Adrenal gland (tissue), 12 donors: Measurements from ENCODE around the gene COL6A3. TPM values are rescaled to one million over a fixed set of nuclear protein-coding genes. Genes with fewer than 3 reads are reported as not detected.

Experiments used
- DNase-seq, 7 donors: peaks; one replicate each; pipeline ENCODE4 v3.0.0-alpha.2; 2019 to 2020
- H3K27ac ChIP-seq, 5 donors: fragments of 200-600 bp; sonication (generic) in 4 of 5; 1 replicate in 3 of 5; 2 replicates in 2 of 5; pipeline versions ENCODE4 v1.5.1 to v1.8.0; 2016 to 2020; ENCODE audit warnings: mild to moderate bottlenecking in 1 of 5
- H3K27me3 ChIP-seq: fragments of 200-600 bp; 2 replicates; pipeline ENCODE4 v1.8.0; 2021
- H3K36me3 ChIP-seq, 2 donors: fragments of 200-600 bp; replicated peaks in 1 of 2; 1 replicate in 1 of 2; 2 replicates in 1 of 2; pipeline versions ENCODE4 v1.5.1 to v1.8.0; 2018 to 2022
- H3K4me1 ChIP-seq, 2 donors: fragments of 200-600 bp; replicated peaks in 1 of 2; 1 replicate in 1 of 2; 2 replicates in 1 of 2; pipeline versions ENCODE4 v1.5.1 to v1.8.0; 2018 to 2021
- H3K4me3 ChIP-seq, 4 donors: fragments of 200-600 bp; sonication (generic) in 3 of 4; one replicate each; pipeline ENCODE4 v1.5.1; 2016 to 2018
- H3K9me3 ChIP-seq, 3 donors: fragments of 200-600 bp; sonication (generic) in 1 of 3; replicated peaks in 1 of 3; 1 replicate in 2 of 3; 2 replicates in 1 of 3; pipeline versions ENCODE4 v1.5.1 to v1.8.0; 2016 to 2021
- POLR2A ChIP-seq, 2 donors: fragments of 450-650 bp; IDR thresholded peaks; one replicate each; pipeline ENCODE4 v1.6.1; 2017; ENCODE audit warnings: antibody characterized with exemption in 2 of 2, mild to moderate bottlenecking in 2 of 2, moderate library complexity in 1 of 2
- WGBS, 4 donors: extraction: QIAGEN DNeasy Blood & Tissue Kit in 2 of 4; methylation state at CpG; one replicate each; pipeline versions ENCODE4 v1.1.5 to v1.1.7; 2013 to 2017; 5-methylcytosine and 5-hydroxymethylcytosine counted together
- intact Hi-C, 2 donors: fragments of 100-400 bp; cut with DNase I; formaldehyde crosslinking; loops; one replicate each; pipeline versions ENCODE4 v1.14.1 to v1.15.0; 2022 to 2023
- polyA plus RNA-seq, 3 donors: library from polyadenylated mRNA; stranded (reverse); fragments of 200-250 nt in 2 of 3; fragments of 350-450 nt in 1 of 3; fragmentation: Illumina TruSeq in 1 of 3; extraction: RNeasy Lipid Tissue Mini Kit (QIAGEN cat#74804) in 1 of 3; gene quantifications; one replicate each; pipeline ENCODE4 v1.2.3, GENCODE V29; 2013 to 2014
- total RNA-seq, 9 donors: library from RNA; depleted of rRNA in 4 of 9; stranded (reverse); fragments of >200 nt in 4 of 9; fragments of 120-200 nt in 1 of 9; fragmentation: NEBNext Ultra II Directional in 1 of 9; extraction: Animal tissue kit (Norgen Biotek cat#: 25700) in 1 of 9; gene quantifications; one replicate each; pipeline versions ENCODE4 v1.1.0 to v1.2.4, GENCODE V29; 2013 to 2023
- TF ChIP-seq, protein P1 (sequence below), 6 experiments: fragments of 450-650 bp in 4 of 6; fragments of 200-600 bp in 2 of 6; sonication (generic) in 1 of 6; IDR thresholded peaks; 1 replicate in 5 of 6; 2 replicates in 1 of 6; pipeline versions ENCODE4 v1.5.1 to v1.8.0; 2016 to 2021; ENCODE audit warnings: antibody characterized with exemption in 6 of 6, mild to moderate bottlenecking in 2 of 6, moderate library complexity in 1 of 6
- donor health status: healthy with polysubstance abuse.
- donor health status: Bipolar disorder and iron deficiency.
- donor health status: DM: yes; HTN: yes; CAD: no.
- donor health status: DM: no; HTN: no; CAD: no.
- donor health status: DM: no; HTN: no; CAD: no.
- donor health status: DM: yes; HTN: yes; CAD: no.

COL6A3 gene
- total and polyA plus RNA-seq, 12 donors: 15.5 to 69.4 (median 33.1) TPM

DNA sequence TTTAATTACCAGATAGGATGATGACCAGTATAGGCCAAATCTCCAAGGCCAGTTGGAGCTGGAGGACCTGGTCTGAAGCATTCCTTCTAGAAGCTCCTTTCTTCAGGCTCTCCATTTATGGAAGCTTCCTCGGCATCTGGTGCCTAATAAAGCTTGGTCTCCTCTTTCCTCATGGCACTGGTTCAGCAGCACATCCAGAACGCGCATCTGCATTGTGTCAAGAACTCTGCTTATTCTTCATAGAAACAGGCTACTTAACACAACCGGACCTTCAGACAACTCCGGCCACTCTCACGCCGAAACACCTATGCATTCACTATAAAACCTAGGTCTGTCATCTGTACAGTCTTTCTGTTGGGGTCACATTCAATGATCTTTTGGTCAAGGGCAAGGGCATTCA, 99.8 kb downstream of the COL6A3 start:
- WGBS, 4 donors: 97 to 99% (median 97%) methylated on average over 7 of the region's 7 CpGs
- Histone ChIP-seq H3K4me3 (no peak overlapping the region), H3K27ac (peak overlapping the region in 3 of 5 donors; percentile 30 to 81 (median 77)), H3K27me3 (no peaks in the 10 kb centered on the region), H3K36me3 (no peaks in the 10 kb centered on the region), H3K4me1 (peaks cover 12 to 15% of the 10 kb centered on the region in 2 donors), H3K9me3 (no peaks in the 10 kb centered on the region)
- DNase-seq: no peak
- TF ChIP-seq, protein P1, sequence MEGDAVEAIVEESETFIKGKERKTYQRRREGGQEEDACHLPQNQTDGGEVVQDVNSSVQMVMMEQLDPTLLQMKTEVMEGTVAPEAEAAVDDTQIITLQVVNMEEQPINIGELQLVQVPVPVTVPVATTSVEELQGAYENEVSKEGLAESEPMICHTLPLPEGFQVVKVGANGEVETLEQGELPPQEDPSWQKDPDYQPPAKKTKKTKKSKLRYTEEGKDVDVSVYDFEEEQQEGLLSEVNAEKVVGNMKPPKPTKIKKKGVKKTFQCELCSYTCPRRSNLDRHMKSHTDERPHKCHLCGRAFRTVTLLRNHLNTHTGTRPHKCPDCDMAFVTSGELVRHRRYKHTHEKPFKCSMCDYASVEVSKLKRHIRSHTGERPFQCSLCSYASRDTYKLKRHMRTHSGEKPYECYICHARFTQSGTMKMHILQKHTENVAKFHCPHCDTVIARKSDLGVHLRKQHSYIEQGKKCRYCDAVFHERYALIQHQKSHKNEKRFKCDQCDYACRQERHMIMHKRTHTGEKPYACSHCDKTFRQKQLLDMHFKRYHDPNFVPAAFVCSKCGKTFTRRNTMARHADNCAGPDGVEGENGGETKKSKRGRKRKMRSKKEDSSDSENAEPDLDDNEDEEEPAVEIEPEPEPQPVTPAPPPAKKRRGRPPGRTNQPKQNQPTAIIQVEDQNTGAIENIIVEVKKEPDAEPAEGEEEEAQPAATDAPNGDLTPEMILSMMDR (IDR thresholded peaks at IDR 0.05): no peak
- no peak for TF ChIP-seq POLR2A (IDR thresholded peaks at IDR 0.05)
- intact Hi-C loops: loop anchor here (10.0 kb wide), 3 partner anchors 109 to 139 kb away; no protein-coding TSS in a partner anchor

DNA sequence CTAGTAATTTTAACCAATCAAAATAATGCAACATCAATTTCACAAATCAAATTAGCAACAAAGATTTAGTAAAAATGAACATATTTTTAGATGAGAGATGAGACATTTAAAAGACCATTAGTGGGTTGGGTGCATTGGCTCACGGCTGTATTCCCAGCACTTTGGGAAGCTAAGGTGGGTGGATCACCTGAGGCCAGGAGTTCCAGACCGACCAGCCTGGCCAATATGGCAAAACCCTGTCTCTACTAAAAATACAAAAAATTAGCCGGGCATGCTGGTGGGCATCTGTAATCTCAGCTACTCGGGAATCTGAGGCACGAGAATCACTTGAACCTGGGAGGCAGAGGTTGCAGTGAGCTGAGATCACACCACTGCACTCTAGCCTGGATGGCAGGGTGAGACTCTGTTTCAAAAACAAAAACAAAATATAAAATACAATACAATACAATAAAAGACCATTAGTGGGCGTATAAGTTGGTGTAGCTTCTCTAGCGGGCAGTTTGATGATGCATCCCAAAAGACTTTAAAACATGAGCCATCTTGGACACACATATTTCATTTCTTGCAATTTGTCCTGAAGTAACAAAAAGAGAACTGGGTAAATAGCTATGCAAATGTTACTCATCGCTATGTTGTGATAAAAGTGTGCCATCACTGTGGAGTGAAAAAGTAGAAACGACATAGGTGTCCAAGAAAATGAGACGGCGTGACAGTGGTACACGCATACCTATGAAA, 101.8 kb downstream of the COL6A3 start:
- no peak overlapping the region for H3K27ac ChIP-seq
- intact Hi-C loops: loop anchor here (10.0 kb wide), 3 partner anchors 107 to 137 kb away; no protein-coding TSS in a partner anchor

DNA sequence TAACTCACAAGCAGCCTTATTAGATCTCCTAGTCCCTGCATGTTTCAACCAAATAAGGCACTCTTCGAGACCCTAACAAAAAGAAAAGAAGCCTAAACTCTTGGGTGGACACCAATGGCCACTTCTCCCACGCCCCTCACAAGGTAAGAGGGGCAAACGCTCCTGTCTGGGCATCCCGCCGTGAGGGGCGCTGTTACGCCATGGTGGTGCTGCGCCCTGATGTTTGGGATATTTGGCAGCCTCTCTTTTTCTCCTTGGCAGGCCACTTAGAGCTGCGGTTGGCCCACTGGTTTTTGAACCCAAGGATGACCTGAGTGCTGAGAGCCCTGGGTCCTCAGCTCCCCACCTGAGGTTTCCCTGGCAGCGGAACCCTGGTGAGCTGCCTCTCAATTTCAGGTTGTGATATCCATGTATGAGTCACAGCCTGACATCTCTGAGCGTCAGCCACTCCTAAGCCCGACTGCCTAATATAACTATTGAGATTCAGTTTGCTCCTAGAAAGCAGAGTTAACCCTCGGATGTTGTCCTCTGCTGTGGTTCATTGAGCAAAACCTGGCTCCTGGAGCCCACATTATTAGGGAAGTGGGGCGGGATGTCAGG, 103.3 kb downstream of the COL6A3 start:
- H3K9me3 ChIP-seq: no peaks in the 10 kb centered on the region
- no peak overlapping the region for H3K4me3 ChIP-seq
- H3K27ac ChIP-seq: no peak overlapping the region
- H3K27me3 ChIP-seq: no peaks in the 10 kb centered on the region
- H3K36me3 ChIP-seq: no peaks in the 10 kb centered on the region
- TF ChIP-seq POLR2A (IDR thresholded peaks at IDR 0.05): no peak
- TF ChIP-seq, protein P1 (IDR thresholded peaks at IDR 0.05): no peak
- WGBS, 4 donors: 74 to 88% (median 87%) methylated on average over 7 to 14 of the region's 14 CpGs
- peaks cover 13 to 26% of the 10 kb centered on the region in 2 donors for H3K4me1 ChIP-seq
- DNase-seq: no peak
- intact Hi-C loops: loop anchor here (10.0 kb wide), 3 partner anchors 106 to 136 kb away; no protein-coding TSS in a partner anchor

More for the DNA sequence above, 101.8 kb downstream of the COL6A3 start:
- TF ChIP-seq, protein P1 (IDR thresholded peaks at IDR 0.05): no peak
- TF ChIP-seq POLR2A (IDR thresholded peaks at IDR 0.05): no peak
- Histone ChIP-seq H3K36me3 (no peaks in the 10 kb centered on the region), H3K9me3 (no peaks in the 10 kb centered on the region), H3K4me1 (peaks cover 15 to 19% of the 10 kb centered on the region in 2 donors), H3K4me3 (no peak overlapping the region), H3K27me3 (no peaks in the 10 kb centered on the region)
- WGBS, 4 donors: 83 to 95% (median 85%) methylated on average over 12 of the region's 12 CpGs
- no peak for DNase-seq

DNA sequence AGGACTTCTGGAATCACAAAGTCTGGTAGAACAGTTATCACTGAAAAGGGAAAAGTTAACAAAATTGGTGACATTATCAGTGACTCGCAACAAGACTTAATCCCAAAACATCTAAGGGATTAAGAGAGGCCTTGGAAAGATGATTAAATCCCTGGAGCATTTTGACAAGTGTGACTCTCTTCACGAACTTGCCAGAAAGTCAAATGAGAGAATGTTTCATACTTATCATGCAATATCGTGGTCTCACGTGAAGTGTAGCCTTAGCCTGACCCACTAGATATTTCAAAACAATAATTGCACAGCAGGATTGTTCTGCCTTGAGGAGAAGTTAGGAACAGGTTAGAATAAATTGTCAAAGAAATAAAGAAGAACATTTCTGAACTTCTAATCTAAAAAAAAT, 104.5 kb downstream of the COL6A3 start:
- no peaks in the 10 kb centered on the region for H3K9me3 ChIP-seq
- intact Hi-C loops: no loop called here
- peak overlapping the region in 1 of 5 donors; percentile 58 for H3K27ac ChIP-seq
- 35 to 53% (median 43%) methylated on average over 4 of the region's 4 CpGs for WGBS, 4 donors
- TF ChIP-seq, protein P1 (IDR thresholded peaks at IDR 0.05): no peak
- TF ChIP-seq POLR2A (IDR thresholded peaks at IDR 0.05): no peak
- no peaks in the 10 kb centered on the region for H3K27me3 ChIP-seq
- H3K4me3 ChIP-seq: no peak overlapping the region
- H3K36me3 ChIP-seq: no peaks in the 10 kb centered on the region
- peaks cover 5 to 23% of the 10 kb centered on the region in 2 donors for H3K4me1 ChIP-seq
- no peak for DNase-seq
